Right lobe of liver (tissue), 4 donors: ENCODE measurements around the gene ANTXR1.

Experiments used
- POLR2A ChIP-seq: fragments of 450-650 bp; IDR thresholded peaks from one replicate; pipeline ENCODE4 v1.6.1; 2017; ENCODE audit warnings: antibody characterized with exemption, mild to moderate bottlenecking
- TF ChIP-seq, protein P1 (sequence below), 4 donors: fragments of 200-600 bp in 3 of 4; fragments of 450-650 bp in 1 of 4; IDR thresholded peaks; one replicate each; pipeline versions ENCODE4 v1.5.1 to v1.8.0; 2016 to 2022; ENCODE audit warnings: antibody characterized with exemption in 4 of 4, mild to moderate bottlenecking in 2 of 4
- donor health status: DM: no; HTN: no; CAD: no.
- donor health status: DM: no; HTN: no; CAD: no.
- donor health status: DM: no; HTN: yes; CAD: no.

DNA sequence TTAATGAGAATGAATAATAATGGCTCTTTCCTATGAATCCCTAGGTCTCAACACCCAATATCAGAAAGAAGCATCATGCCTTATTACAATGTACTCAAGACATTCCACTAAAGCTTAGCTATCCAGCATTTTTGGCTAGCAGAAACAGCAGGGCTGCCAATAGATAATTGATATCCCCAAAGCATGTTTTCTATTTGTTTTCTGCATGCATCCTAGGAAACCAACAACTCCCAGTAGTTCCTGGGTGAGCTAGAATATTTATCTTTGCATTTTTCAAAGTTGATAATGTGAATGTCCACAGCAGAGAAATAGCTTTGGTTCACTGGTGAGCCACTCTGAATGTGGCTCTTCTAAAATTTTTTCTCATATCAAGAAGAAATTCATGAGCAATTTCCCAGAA is 5.8 kb upstream of the ANTXR1 start:
- TF ChIP-seq POLR2A = no peak
- TF ChIP-seq, protein P1, sequence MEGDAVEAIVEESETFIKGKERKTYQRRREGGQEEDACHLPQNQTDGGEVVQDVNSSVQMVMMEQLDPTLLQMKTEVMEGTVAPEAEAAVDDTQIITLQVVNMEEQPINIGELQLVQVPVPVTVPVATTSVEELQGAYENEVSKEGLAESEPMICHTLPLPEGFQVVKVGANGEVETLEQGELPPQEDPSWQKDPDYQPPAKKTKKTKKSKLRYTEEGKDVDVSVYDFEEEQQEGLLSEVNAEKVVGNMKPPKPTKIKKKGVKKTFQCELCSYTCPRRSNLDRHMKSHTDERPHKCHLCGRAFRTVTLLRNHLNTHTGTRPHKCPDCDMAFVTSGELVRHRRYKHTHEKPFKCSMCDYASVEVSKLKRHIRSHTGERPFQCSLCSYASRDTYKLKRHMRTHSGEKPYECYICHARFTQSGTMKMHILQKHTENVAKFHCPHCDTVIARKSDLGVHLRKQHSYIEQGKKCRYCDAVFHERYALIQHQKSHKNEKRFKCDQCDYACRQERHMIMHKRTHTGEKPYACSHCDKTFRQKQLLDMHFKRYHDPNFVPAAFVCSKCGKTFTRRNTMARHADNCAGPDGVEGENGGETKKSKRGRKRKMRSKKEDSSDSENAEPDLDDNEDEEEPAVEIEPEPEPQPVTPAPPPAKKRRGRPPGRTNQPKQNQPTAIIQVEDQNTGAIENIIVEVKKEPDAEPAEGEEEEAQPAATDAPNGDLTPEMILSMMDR (IDR thresholded peaks at IDR 0.05) = no peak
